Measurements from ENCODE around the gene SLC46A2.

GRCh38 chr9:112900901-112901300, 10.2 kb upstream of the SLC46A2 start:
- no peak for TF ChIP-seq EZH2 (IDR thresholded peaks at IDR 0.05; ENCODE audit: insufficient read depth, low read length)
- no peak for TF ChIP-seq CTCF (IDR thresholded peaks at IDR 0.05; ENCODE audit: insufficient read depth, low read depth, low read length)
